ENCODE results near the gene OSBPL1A. TPM values are rescaled to one million over a fixed set of nuclear protein-coding genes. Genes with fewer than 3 reads are reported as not detected.

Gene OSBPL1A
- total RNA-seq, 1 experiment from 2014 or later: 34.8 TPM

- H3K27me3 Mint-ChIP-seq (ENCODE audit: unreplicated experiment): no peaks in the 10 kb centered on the region
- CTCF ChIA-PET: no interaction called here
- DNase-seq: no peak
- no peaks in the 10 kb centered on the region for H3K9me3 Mint-ChIP-seq (ENCODE audit: low read depth, unreplicated experiment)
- no peaks in the 10 kb centered on the region for H3K36me3 Mint-ChIP-seq (ENCODE audit: insufficient read depth, unreplicated experiment)
- H3K4me3 Mint-ChIP-seq (ENCODE audit: low read depth, unreplicated experiment): no peak overlapping the region
- TF ChIP-seq, protein P1, sequence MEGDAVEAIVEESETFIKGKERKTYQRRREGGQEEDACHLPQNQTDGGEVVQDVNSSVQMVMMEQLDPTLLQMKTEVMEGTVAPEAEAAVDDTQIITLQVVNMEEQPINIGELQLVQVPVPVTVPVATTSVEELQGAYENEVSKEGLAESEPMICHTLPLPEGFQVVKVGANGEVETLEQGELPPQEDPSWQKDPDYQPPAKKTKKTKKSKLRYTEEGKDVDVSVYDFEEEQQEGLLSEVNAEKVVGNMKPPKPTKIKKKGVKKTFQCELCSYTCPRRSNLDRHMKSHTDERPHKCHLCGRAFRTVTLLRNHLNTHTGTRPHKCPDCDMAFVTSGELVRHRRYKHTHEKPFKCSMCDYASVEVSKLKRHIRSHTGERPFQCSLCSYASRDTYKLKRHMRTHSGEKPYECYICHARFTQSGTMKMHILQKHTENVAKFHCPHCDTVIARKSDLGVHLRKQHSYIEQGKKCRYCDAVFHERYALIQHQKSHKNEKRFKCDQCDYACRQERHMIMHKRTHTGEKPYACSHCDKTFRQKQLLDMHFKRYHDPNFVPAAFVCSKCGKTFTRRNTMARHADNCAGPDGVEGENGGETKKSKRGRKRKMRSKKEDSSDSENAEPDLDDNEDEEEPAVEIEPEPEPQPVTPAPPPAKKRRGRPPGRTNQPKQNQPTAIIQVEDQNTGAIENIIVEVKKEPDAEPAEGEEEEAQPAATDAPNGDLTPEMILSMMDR (IDR thresholded peaks at IDR 0.05; ENCODE audit: unreplicated experiment): no peak
- peaks cover 19% of the 10 kb centered on the region for H3K4me1 Mint-ChIP-seq (ENCODE audit: low read depth, unreplicated experiment)
- H3K27ac Mint-ChIP-seq (ENCODE audit: unreplicated experiment): no peak overlapping the region
- intact Hi-C loops (cut with micrococcal nuclease; ENCODE audit: unreplicated experiment): no loop called here
- BruUV-seq (replicated peaks): no TSS peak
Observed at GRCh38 chr18:24277516-24278195, 120.0 kb downstream of the OSBPL1A start.

DNA sequence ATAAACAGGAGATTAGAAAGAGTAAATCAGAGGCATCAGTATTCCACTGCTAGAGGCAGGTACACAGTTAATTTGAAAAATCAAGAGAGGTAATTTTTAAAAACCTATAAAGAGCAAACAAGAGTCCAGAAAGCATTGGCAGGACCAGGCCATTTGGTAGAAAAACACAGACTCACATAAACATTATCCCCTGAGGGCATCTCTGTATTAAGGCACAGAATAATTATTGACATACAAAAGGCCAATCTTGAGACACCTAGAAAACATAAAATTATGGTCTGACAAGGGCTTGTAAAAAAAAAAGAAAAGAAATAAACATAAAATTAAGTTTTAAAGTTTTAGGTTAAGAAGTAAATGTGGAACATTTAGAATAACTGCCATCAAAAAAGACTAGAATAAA is 120.6 kb downstream of the OSBPL1A start:
- peaks cover 19% of the 10 kb centered on the region for H3K4me1 Mint-ChIP-seq (ENCODE audit: low read depth, unreplicated experiment)
- intact Hi-C loops (cut with micrococcal nuclease; ENCODE audit: unreplicated experiment): no loop called here
- H3K27me3 Mint-ChIP-seq (ENCODE audit: unreplicated experiment): no peaks in the 10 kb centered on the region
- H3K9me3 Mint-ChIP-seq (ENCODE audit: low read depth, unreplicated experiment): no peaks in the 10 kb centered on the region
- CTCF ChIA-PET: no interaction called here
- no peak overlapping the region for H3K27ac Mint-ChIP-seq (ENCODE audit: unreplicated experiment)
- DNase-seq: no peak
- TF ChIP-seq, protein P1 (IDR thresholded peaks at IDR 0.05; ENCODE audit: unreplicated experiment): no peak
- H3K36me3 Mint-ChIP-seq (ENCODE audit: insufficient read depth, unreplicated experiment): peaks cover 4% of the 10 kb centered on the region
- no peak overlapping the region for H3K4me3 Mint-ChIP-seq (ENCODE audit: low read depth, unreplicated experiment)
- no TSS peak for BruUV-seq (replicated peaks)

GRCh38 chr18:24274837-24275236 is 122.8 kb downstream of the OSBPL1A start:
- Mint-ChIP-seq H3K9me3 (ENCODE audit: low read depth, unreplicated experiment) (no peaks in the 10 kb centered on the region), H3K27me3 (ENCODE audit: unreplicated experiment) (no peaks in the 10 kb centered on the region), H3K4me3 (ENCODE audit: low read depth, unreplicated experiment) (no peak overlapping the region), H3K4me1 (ENCODE audit: low read depth, unreplicated experiment) (peaks cover 19% of the 10 kb centered on the region), H3K27ac (ENCODE audit: unreplicated experiment) (no peak overlapping the region), H3K36me3 (ENCODE audit: insufficient read depth, unreplicated experiment) (peaks cover 18% of the 10 kb centered on the region)
- CTCF ChIA-PET: no interaction called here
- DNase-seq: no peak
- intact Hi-C loops (cut with micrococcal nuclease; ENCODE audit: unreplicated experiment): no loop called here
- no TSS peak for BruUV-seq (replicated peaks)
- TF ChIP-seq, protein P1 (IDR thresholded peaks at IDR 0.05; ENCODE audit: unreplicated experiment): no peak

- Mint-ChIP-seq H3K36me3 (ENCODE audit: insufficient read depth, unreplicated experiment) (peaks cover 22% of the 10 kb centered on the region), H3K27ac (ENCODE audit: unreplicated experiment) (peak overlapping the region; percentile 11), H3K9me3 (ENCODE audit: low read depth, unreplicated experiment) (no peaks in the 10 kb centered on the region), H3K4me3 (ENCODE audit: low read depth, unreplicated experiment) (no peak overlapping the region), H3K4me1 (ENCODE audit: low read depth, unreplicated experiment) (peaks cover 31% of the 10 kb centered on the region), H3K27me3 (ENCODE audit: unreplicated experiment) (no peaks in the 10 kb centered on the region)
- TF ChIP-seq, protein P1 (IDR thresholded peaks at IDR 0.05; ENCODE audit: unreplicated experiment): no peak
- DNase-seq: peak; percentile 10
- CTCF ChIA-PET: no interaction called here
- intact Hi-C loops (cut with micrococcal nuclease; ENCODE audit: unreplicated experiment): no loop called here
- BruUV-seq (replicated peaks): no TSS peak
Observed at GRCh38 chr18:24273596-24273995, 124.0 kb downstream of the OSBPL1A start.

Data from Calu3 (cell line).